22Rv1 (cell line): Measurements from ENCODE around the gene SMARCA4.

Experiments
- CTCF ChIP-seq: fragments of 450-650 bp; IDR thresholded peaks from 2 replicates; pipeline ENCODE4 v1.5.1; 2017; ENCODE audit warnings: mild to moderate bottlenecking
- ZFX ChIP-seq: fragments of 450-650 bp; IDR thresholded peaks from 2 replicates; pipeline ENCODE4 v1.6.1; 2017; ENCODE audit warnings: antibody characterized with exemption, borderline replicate concordance

- TF ChIP-seq CTCF, result no peak
- no peak for TF ChIP-seq ZFX
Observed at GRCh38 chr19:11041966-11042627, 81.3 kb downstream of the SMARCA4 start.
